Thoracic aorta (tissue), 2 donors: ENCODE data around the gene POLH. TPM values are rescaled to one million over a fixed set of nuclear protein-coding genes. Genes with fewer than 3 reads are reported as not detected.

Experiments
- ATAC-seq: fragments of 150-250 bp; one replicate; pipeline ENCODE4 v1.8.0; 2017; ENCODE audit warnings: low read depth; ENCODE audit not compliant: insufficient number of reproducible peaks, low FRiP score
- DNase-seq: peaks from one replicate; pipeline ENCODE4 v3.0.0-alpha.2; 2020; ENCODE audit warnings: low spot score
- H3K27ac ChIP-seq, 2 donors: fragments of 200-600 bp; sonication (generic); 1 replicate in 1 of 2; 2 replicates in 1 of 2; pipeline ENCODE4 v1.5.1; 2016; ENCODE audit warnings: mild to moderate bottlenecking in 2 of 2, moderate library complexity in 2 of 2
- H3K27me3 ChIP-seq: fragments of 200-600 bp; sonication (generic); replicated peaks from 2 replicates; pipeline ENCODE4 v1.6.0; 2016; ENCODE audit warnings: mild to moderate bottlenecking; ENCODE audit not compliant: insufficient read depth
- H3K36me3 ChIP-seq: fragments of 200-600 bp; sonication (generic); one replicate; pipeline ENCODE4 v1.5.1; 2016
- H3K4me1 ChIP-seq, 2 donors: fragments of 200-600 bp; sonication (generic); 1 replicate in 1 of 2; 2 replicates in 1 of 2; pipeline versions ENCODE4 v1.5.1 to v1.6.0; 2016; ENCODE audit warnings: low read depth in 2 of 2, mild to moderate bottlenecking in 1 of 2; ENCODE audit not compliant: control insufficient read depth in 1 of 2
- H3K4me3 ChIP-seq: fragments of 200-600 bp; sonication (generic); 2 replicates; pipeline ENCODE4 v1.5.1; 2016; ENCODE audit warnings: mild to moderate bottlenecking
- H3K9me3 ChIP-seq: fragments of 200-600 bp; sonication (generic); 2 replicates; pipeline ENCODE4 v1.5.1; 2016
- CTCF ChIP-seq: fragments of 200-600 bp; sonication (generic); IDR thresholded peaks from one replicate; pipeline ENCODE4 v1.5.1; 2019; ENCODE audit warnings: antibody characterized with exemption
- total RNA-seq, 2 donors: library from RNA; depleted of rRNA; stranded (reverse); fragments of >200 nt; gene quantifications; one replicate each; pipeline versions ENCODE4 v1.1.0 to v1.2.3, GENCODE V29; 2016

The POLH gene
- total RNA-seq, 2 donors from 2014 or later = 9.0 to 11.9 TPM

- Histone ChIP-seq H3K27me3 (no peaks in the 10 kb centered on the region), H3K4me3 (no peak overlapping the region), H3K27ac (no peak overlapping the region), H3K9me3 (no peaks in the 10 kb centered on the region), H3K36me3 (peaks cover 54% of the 10 kb centered on the region), H3K4me1 (peaks cover 7 to 24% of the 10 kb centered on the region in 2 donors)
- no peak for TF ChIP-seq CTCF
- DNase-seq = no peak
- ATAC-seq = no peak
Observed at GRCh38 chr6:43623880-43624785, 48.1 kb downstream of the POLH start.

- Histone ChIP-seq H3K4me1 (peaks cover 7 to 24% of the 10 kb centered on the region in 2 donors), H3K27me3 (no peaks in the 10 kb centered on the region), H3K4me3 (no peak overlapping the region), H3K9me3 (no peaks in the 10 kb centered on the region), H3K36me3 (peaks cover 54% of the 10 kb centered on the region), H3K27ac (no peak overlapping the region)
- no peak for TF ChIP-seq CTCF
- ATAC-seq = no peak
- no peak for DNase-seq
Observed at GRCh38 chr6:43624786-43625288, 48.9 kb downstream of the POLH start.

GRCh38 chr6:43625393-43625992, 49.5 kb downstream of the POLH start:
- ATAC-seq (no peak), DNase-seq (no peak)
- TF ChIP-seq CTCF = no peak
- Histone ChIP-seq H3K27ac (no peak overlapping the region), H3K4me1 (peaks cover 10 to 28% of the 10 kb centered on the region in 2 donors), H3K4me3 (no peak overlapping the region), H3K9me3 (no peaks in the 10 kb centered on the region), H3K27me3 (no peaks in the 10 kb centered on the region), H3K36me3 (peaks cover 53% of the 10 kb centered on the region)

- TF ChIP-seq CTCF = no peak
- H3K27ac ChIP-seq = peak overlapping the region; percentile 56 to 63
- H3K27me3 ChIP-seq = no peaks in the 10 kb centered on the region
- peaks cover 10 to 28% of the 10 kb centered on the region in 2 donors for H3K4me1 ChIP-seq
- H3K4me3 ChIP-seq = peak overlapping the region; percentile 94
- peaks cover 38% of the 10 kb centered on the region for H3K36me3 ChIP-seq
- peak; percentile 87 for DNase-seq
- no peaks in the 10 kb centered on the region for H3K9me3 ChIP-seq
- no peak for ATAC-seq
Observed at GRCh38 chr6:43627008-43627825, 51.2 kb downstream of the POLH start.
